ENCODE measurements around the gene SLC2A3. TPM values are rescaled to one million over a fixed set of nuclear protein-coding genes. Genes with fewer than 3 reads are reported as not detected.
A peak's percentile ranks its signal among the peaks of the same experiment; 100 is the strongest.
"Not testable (repeated sequence)": the region's sequence is repeated elsewhere in the genome, so short reads cannot be mapped to it uniquely, and the experiment has no call there.

Gene SLC2A3
- 27.2 and 31.6 TPM in 2 replicates for polyA plus RNA-seq
- polyA minus RNA-seq: 51.4 and 58.8 TPM in 2 replicates

- no peaks in the 10 kb centered on the region for H3F3A ChIP-seq (ENCODE audit: insufficient read depth, low read length, poor library complexity, severe bottlenecking)
- peak within 1 kb of the TSS; percentile 11 for H2AFZ ChIP-seq (ENCODE audit: low read depth, low read length)
- H3K9ac ChIP-seq (ENCODE audit: low read length): peak within 1 kb of the TSS; percentile 75
- no peaks in the 10 kb centered on the region for H3K27me3 ChIP-seq (ENCODE audit: insufficient read depth, low read depth, low read length)
- H3K36me3 ChIP-seq (ENCODE audit: insufficient read depth, low read length): no peaks in the 10 kb centered on the region
- H3K79me2 ChIP-seq (replicated peaks; ENCODE audit: insufficient read depth, low read length): peaks cover 19% of the 10 kb centered on the region
- peak within 1 kb of the TSS; percentile 86 for H3K4me3 ChIP-seq (ENCODE audit: low read length)
- no peaks in the 10 kb centered on the region for H3K9me2 ChIP-seq (ENCODE audit: insufficient read depth, low read length)
- H4K20me1 ChIP-seq (ENCODE audit: insufficient read depth): no peaks in the 10 kb centered on the region
- H3K27ac ChIP-seq (ENCODE audit: low read length): peak within 1 kb of the TSS; percentile 84
- peak within 1 kb of the TSS; percentile 38 for H3K4me2 ChIP-seq (ENCODE audit: low read length)
- TF ChIP-seq EZH2 (IDR thresholded peaks at IDR 0.05; ENCODE audit: borderline replicate concordance, insufficient read depth, low read length, poor library complexity, severe bottlenecking) (no peak), POLR2AphosphoS5 (IDR thresholded peaks at IDR 0.05) (peak; percentile 94), RAD21 (conservative IDR thresholded peaks at IDR 0.05) (no peak), TAF1 (IDR thresholded peaks at IDR 0.05; ENCODE audit: low read depth) (peak; percentile 66)
- TF ChIP-seq, protein P1, sequence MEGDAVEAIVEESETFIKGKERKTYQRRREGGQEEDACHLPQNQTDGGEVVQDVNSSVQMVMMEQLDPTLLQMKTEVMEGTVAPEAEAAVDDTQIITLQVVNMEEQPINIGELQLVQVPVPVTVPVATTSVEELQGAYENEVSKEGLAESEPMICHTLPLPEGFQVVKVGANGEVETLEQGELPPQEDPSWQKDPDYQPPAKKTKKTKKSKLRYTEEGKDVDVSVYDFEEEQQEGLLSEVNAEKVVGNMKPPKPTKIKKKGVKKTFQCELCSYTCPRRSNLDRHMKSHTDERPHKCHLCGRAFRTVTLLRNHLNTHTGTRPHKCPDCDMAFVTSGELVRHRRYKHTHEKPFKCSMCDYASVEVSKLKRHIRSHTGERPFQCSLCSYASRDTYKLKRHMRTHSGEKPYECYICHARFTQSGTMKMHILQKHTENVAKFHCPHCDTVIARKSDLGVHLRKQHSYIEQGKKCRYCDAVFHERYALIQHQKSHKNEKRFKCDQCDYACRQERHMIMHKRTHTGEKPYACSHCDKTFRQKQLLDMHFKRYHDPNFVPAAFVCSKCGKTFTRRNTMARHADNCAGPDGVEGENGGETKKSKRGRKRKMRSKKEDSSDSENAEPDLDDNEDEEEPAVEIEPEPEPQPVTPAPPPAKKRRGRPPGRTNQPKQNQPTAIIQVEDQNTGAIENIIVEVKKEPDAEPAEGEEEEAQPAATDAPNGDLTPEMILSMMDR (IDR thresholded peaks at IDR 0.05; ENCODE audit: poor library complexity, severe bottlenecking): no peak
- TF ChIP-seq, protein P2, sequence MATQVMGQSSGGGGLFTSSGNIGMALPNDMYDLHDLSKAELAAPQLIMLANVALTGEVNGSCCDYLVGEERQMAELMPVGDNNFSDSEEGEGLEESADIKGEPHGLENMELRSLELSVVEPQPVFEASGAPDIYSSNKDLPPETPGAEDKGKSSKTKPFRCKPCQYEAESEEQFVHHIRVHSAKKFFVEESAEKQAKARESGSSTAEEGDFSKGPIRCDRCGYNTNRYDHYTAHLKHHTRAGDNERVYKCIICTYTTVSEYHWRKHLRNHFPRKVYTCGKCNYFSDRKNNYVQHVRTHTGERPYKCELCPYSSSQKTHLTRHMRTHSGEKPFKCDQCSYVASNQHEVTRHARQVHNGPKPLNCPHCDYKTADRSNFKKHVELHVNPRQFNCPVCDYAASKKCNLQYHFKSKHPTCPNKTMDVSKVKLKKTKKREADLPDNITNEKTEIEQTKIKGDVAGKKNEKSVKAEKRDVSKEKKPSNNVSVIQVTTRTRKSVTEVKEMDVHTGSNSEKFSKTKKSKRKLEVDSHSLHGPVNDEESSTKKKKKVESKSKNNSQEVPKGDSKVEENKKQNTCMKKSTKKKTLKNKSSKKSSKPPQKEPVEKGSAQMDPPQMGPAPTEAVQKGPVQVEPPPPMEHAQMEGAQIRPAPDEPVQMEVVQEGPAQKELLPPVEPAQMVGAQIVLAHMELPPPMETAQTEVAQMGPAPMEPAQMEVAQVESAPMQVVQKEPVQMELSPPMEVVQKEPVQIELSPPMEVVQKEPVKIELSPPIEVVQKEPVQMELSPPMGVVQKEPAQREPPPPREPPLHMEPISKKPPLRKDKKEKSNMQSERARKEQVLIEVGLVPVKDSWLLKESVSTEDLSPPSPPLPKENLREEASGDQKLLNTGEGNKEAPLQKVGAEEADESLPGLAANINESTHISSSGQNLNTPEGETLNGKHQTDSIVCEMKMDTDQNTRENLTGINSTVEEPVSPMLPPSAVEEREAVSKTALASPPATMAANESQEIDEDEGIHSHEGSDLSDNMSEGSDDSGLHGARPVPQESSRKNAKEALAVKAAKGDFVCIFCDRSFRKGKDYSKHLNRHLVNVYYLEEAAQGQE (IDR thresholded peaks at IDR 0.05; ENCODE audit: borderline replicate concordance): peak; percentile 60
- no peaks in the 10 kb centered on the region for H3K9me3 ChIP-seq (ENCODE audit: low read length)
Measured at GRCh38 chr12:7935590-7936581, at the start of gene SLC2A3. Gene SLC2A3 (minus strand): TSS chr12:7936187. CDS start chr12:7936034, 153 bp downstream.

GRCh38 chr12:7984900-7985299, 48.9 kb upstream of the SLC2A3 start:
- Histone ChIP-seq H3K9me3 (ENCODE audit: low read length) (no peaks in the 10 kb centered on the region), H2AFZ (ENCODE audit: low read depth, low read length) (no peak overlapping the region), H3K9ac (ENCODE audit: low read length) (no peak overlapping the region), H3K27me3 (ENCODE audit: insufficient read depth, low read depth, low read length) (no peaks in the 10 kb centered on the region), H3K4me2 (ENCODE audit: low read length) (no peak overlapping the region), H3K4me3 (ENCODE audit: low read length) (no peak overlapping the region), H3K27ac (ENCODE audit: low read length) (no peak overlapping the region), H3K79me2 (replicated peaks; ENCODE audit: insufficient read depth, low read length) (no peaks in the 10 kb centered on the region), H3K36me3 (ENCODE audit: insufficient read depth, low read length) (no peaks in the 10 kb centered on the region), H4K20me1 (ENCODE audit: insufficient read depth) (no peaks in the 10 kb centered on the region), H3K9me2 (ENCODE audit: insufficient read depth, low read length) (no peaks in the 10 kb centered on the region), H3F3A (ENCODE audit: insufficient read depth, low read length, poor library complexity, severe bottlenecking) (no peaks in the 10 kb centered on the region)
- TF ChIP-seq POLR2AphosphoS5 (IDR thresholded peaks at IDR 0.05): no peak
- no peak for TF ChIP-seq MXI1 (conservative IDR thresholded peaks at IDR 0.05; ENCODE audit: poor library complexity, severe bottlenecking)
- TF ChIP-seq EP300 (conservative IDR thresholded peaks at IDR 0.05; ENCODE audit: poor library complexity, severe bottlenecking): no peak
- no peak for TF ChIP-seq EZH2 (IDR thresholded peaks at IDR 0.05; ENCODE audit: borderline replicate concordance, insufficient read depth, low read length, poor library complexity, severe bottlenecking)
- TF ChIP-seq RAD21 (conservative IDR thresholded peaks at IDR 0.05): no peak
- no peak for TF ChIP-seq TAF1 (IDR thresholded peaks at IDR 0.05; ENCODE audit: low read depth)
- TF ChIP-seq, protein P1 (IDR thresholded peaks at IDR 0.05; ENCODE audit: poor library complexity, severe bottlenecking): no peak
- no peak for TF ChIP-seq SMC3 (conservative IDR thresholded peaks at IDR 0.05; ENCODE audit: poor library complexity)
- TF ChIP-seq, protein P2 (IDR thresholded peaks at IDR 0.05; ENCODE audit: borderline replicate concordance): no peak

DNA sequence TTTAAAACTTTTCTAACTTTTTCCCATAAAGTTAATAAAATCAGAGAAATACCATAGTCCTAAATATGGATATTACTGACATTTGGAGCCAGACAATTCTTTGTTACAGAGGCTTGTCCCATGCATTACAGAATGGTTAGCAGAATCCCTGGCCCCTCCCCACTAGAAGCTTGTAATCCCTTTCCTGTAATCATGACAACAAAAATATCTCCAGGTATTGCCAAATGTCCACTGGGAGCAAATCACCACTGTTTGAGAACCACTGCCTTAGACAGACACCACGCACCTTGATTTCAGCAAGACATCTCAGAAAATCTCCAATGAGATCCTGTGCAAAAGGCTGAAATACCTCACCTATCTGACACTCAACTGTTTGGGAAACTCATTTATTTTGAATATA, 47.5 kb upstream of the SLC2A3 start:
- H3F3A ChIP-seq (ENCODE audit: insufficient read depth, low read length, poor library complexity, severe bottlenecking); H3K79me2 ChIP-seq (replicated peaks; ENCODE audit: insufficient read depth, low read length); H3K27ac ChIP-seq (ENCODE audit: low read length); H3K9ac ChIP-seq (ENCODE audit: low read length); H3K27me3 ChIP-seq (ENCODE audit: insufficient read depth, low read depth, low read length); H2AFZ ChIP-seq (ENCODE audit: low read depth, low read length); H4K20me1 ChIP-seq (ENCODE audit: insufficient read depth); H3K9me3 ChIP-seq (ENCODE audit: low read length); H3K4me3 ChIP-seq (ENCODE audit: low read length); H3K4me2 ChIP-seq (ENCODE audit: low read length); H3K9me2 ChIP-seq (ENCODE audit: insufficient read depth, low read length); H3K36me3 ChIP-seq (ENCODE audit: insufficient read depth, low read length): not testable (repeated sequence)

Data from neural cell (in vitro differentiated cells).